Endothelial cell of umbilical vein (primary cell): Measurements from ENCODE around the gene GGNBP2. TPM values are rescaled to one million over a fixed set of nuclear protein-coding genes. Genes with fewer than 3 reads are reported as not detected.

Experiments used
- BruUV-seq: library from RNA; stranded (reverse); fragments of 400-500 nt; replicated peaks from 2 replicates; lab custom pipeline; 2021; lab: Mats Ljungman, UMichigan
- CTCF ChIA-PET: fragments of 300-600, 350-600 bp; sonication (Branson Sonifier 250); formaldehyde crosslinking; loops from one replicate; lab custom pipeline; 2021; ENCODE audit warnings: antibody characterized with exemption, inconsistent platforms; lab: Charles Lee
- POLR2A ChIA-PET: fragments of 300-600, 350-600 bp; sonication (Branson Sonifier 250); formaldehyde crosslinking; loops from one replicate; lab custom pipeline; 2021; ENCODE audit warnings: antibody characterized with exemption, inconsistent platforms; lab: Charles Lee
- DNase-seq: peaks from one replicate; pipeline ENCODE4 v3.0.0-alpha.2; 2011; ENCODE audit warnings: low read depth, low spot score
- FAIRE-seq: peaks from 2 replicates; lab custom pipeline; 2011; peaks lifted over from hg19 to GRCh38; lab: Jason Lieb, UNC
- H2AFZ ChIP-seq: 2 replicates; pipeline ENCODE4 v1.6.0; 2012; ENCODE audit warnings: low read depth, low read length, control low read depth, inconsistent platforms
- H3K27ac ChIP-seq: 2 replicates; pipeline ENCODE4 v1.5.1; 2011; ENCODE audit warnings: low read depth, mild to moderate bottlenecking, control low read depth, low read length, moderate library complexity; ENCODE audit not compliant: insufficient read depth
- H3K27me3 ChIP-seq, 2 experiments: 2 replicates each; pipeline versions ENCODE4 v1.6.0 to v1.6.1; 2011; ENCODE audit warnings: low read length in 2 of 2, mixed read lengths in 1 of 2; ENCODE audit not compliant: control insufficient read depth in 2 of 2, insufficient read depth in 2 of 2
- H3K36me3 ChIP-seq, 2 experiments: 2 replicates in 1 of 2; 3 replicates in 1 of 2; pipeline ENCODE4 v1.5.1; 2011; ENCODE audit warnings: low read length in 2 of 2, mild to moderate bottlenecking in 1 of 2, moderate library complexity in 1 of 2; ENCODE audit not compliant: control insufficient read depth in 2 of 2, insufficient read depth in 2 of 2; ENCODE audit errors: extremely low read depth in 1 of 2
- H3K4me1 ChIP-seq: 3 replicates; pipeline ENCODE4 v1.5.1; 2011; ENCODE audit warnings: mild to moderate bottlenecking, low read length; ENCODE audit not compliant: control insufficient read depth, insufficient read depth; ENCODE audit errors: extremely low read depth
- H3K4me2 ChIP-seq: 2 replicates; pipeline ENCODE4 v1.6.1; 2011; ENCODE audit warnings: low read length, control low read depth, mixed read lengths; ENCODE audit not compliant: insufficient read depth
- H3K4me3 ChIP-seq, 3 experiments: fragments of 200-600 bp in 1 of 3; sonication (generic), shearing (Covaris generic) in 1 of 3; replicated peaks in 1 of 3; 2 replicates each; pipeline ENCODE4 v1.5.1; 2011 to 2016; ENCODE audit warnings: control low read depth in 3 of 3, low read length in 3 of 3, mild to moderate bottlenecking in 2 of 3, inconsistent platforms in 1 of 3, low read depth in 1 of 3, moderate library complexity in 1 of 3; ENCODE audit not compliant: insufficient read depth in 1 of 3
- H3K79me2 ChIP-seq: 2 replicates; pipeline ENCODE4 v1.6.0; 2012; ENCODE audit warnings: low read length, inconsistent platforms; ENCODE audit not compliant: control insufficient read depth, insufficient read depth
- H3K9ac ChIP-seq: replicated peaks from 2 replicates; pipeline ENCODE3; 2011; ENCODE audit warnings: low read length, control low read depth; ENCODE audit not compliant: insufficient read depth; ENCODE audit errors: extremely low read depth
- H3K9me1 ChIP-seq: replicated peaks from 3 replicates; pipeline ENCODE4 v1.6.0; 2011; ENCODE audit warnings: mild to moderate bottlenecking, low read length; ENCODE audit not compliant: control insufficient read depth, insufficient read depth; ENCODE audit errors: extremely low read depth
- H3K9me3 ChIP-seq: replicated peaks from 2 replicates; pipeline ENCODE4 v1.5.1; 2012; ENCODE audit warnings: low read length, inconsistent platforms; ENCODE audit not compliant: control insufficient read depth, insufficient read depth
- H4K20me1 ChIP-seq: replicated peaks from 2 replicates; pipeline ENCODE3; 2011; ENCODE audit warnings: mild to moderate bottlenecking, low read length; ENCODE audit not compliant: control insufficient read depth, insufficient read depth; ENCODE audit errors: extremely low read depth
- EZH2 ChIP-seq: IDR thresholded peaks from 2 replicates; pipeline ENCODE4 v1.6.1; 2012; ENCODE audit warnings: borderline replicate concordance, low read depth, mild to moderate bottlenecking, moderate library complexity, low read length, inconsistent platforms; ENCODE audit not compliant: severe bottlenecking
- FOS ChIP-seq: IDR thresholded peaks from 2 replicates; pipeline ENCODE4 v1.6.1; 2011; ENCODE audit warnings: mild to moderate bottlenecking, low read length, moderate library complexity, borderline replicate concordance; ENCODE audit not compliant: insufficient read depth
- GATA2 ChIP-seq: IDR thresholded peaks from 2 replicates; pipeline ENCODE4 v1.7.0; 2011; ENCODE audit warnings: low read depth, mild to moderate bottlenecking, moderate library complexity, mixed read lengths, low read length; ENCODE audit not compliant: insufficient read length, insufficient read depth
- JUN ChIP-seq: IDR thresholded peaks from 2 replicates; pipeline ENCODE4 v1.6.1; 2011; ENCODE audit warnings: borderline replicate concordance, low read depth; ENCODE audit not compliant: insufficient read length, insufficient read depth
- MYC ChIP-seq: IDR thresholded peaks from one replicate; pipeline ENCODE4 v1.6.1; 2011; ENCODE audit warnings: mild to moderate bottlenecking, low read depth, low read length
- POLR2A ChIP-seq: IDR thresholded peaks from 2 replicates; pipeline ENCODE4 v1.6.1; 2012; ENCODE audit warnings: low read depth, mild to moderate bottlenecking, control low read depth, low read length
- POLR2AphosphoS5 ChIP-seq: IDR thresholded peaks from 2 replicates; pipeline ENCODE4 v1.6.1; 2012; ENCODE audit warnings: low read depth, mild to moderate bottlenecking, control low read depth, low read length, moderate library complexity; ENCODE audit not compliant: insufficient read depth
- dilution Hi-C: fragments of 300-500 bp; cut with MboI; formaldehyde crosslinking; loops from one replicate; pipeline ENCODE4 v1.15.0; 2019; ENCODE audit warnings: low sequenced_read_pairs; ENCODE audit not compliant: extremely low pct_ligation_motif_present
- intact Hi-C: fragments of 100-400 bp; cut with micrococcal nuclease; formaldehyde crosslinking; loops from one replicate; pipeline ENCODE4 v1.10.0; 2022
- polyA plus RNA-seq, 4 experiments: library from polyadenylated mRNA; depleted of rRNA in 3 of 4; stranded (reverse) in 3 of 4; unstranded in 1 of 4; fragments of >200 nt; gene quantifications; 2 replicates each; pipeline versions ENCODE4 v1.2.1 to v1.2.3, GENCODE V29; 2011 to 2012; ENCODE audit warnings: missing spikeins in 1 of 4
- total RNA-seq: library from RNA; stranded (reverse); gene quantifications from 2 replicates; pipeline ENCODE4 v1.2.3, GENCODE V29; 2021
- TF ChIP-seq, protein P1 (sequence below): IDR thresholded peaks from 2 replicates; pipeline ENCODE4 v1.6.1; 2011; ENCODE audit not compliant: insufficient read depth, insufficient read length
- TF ChIP-seq, protein P2 (sequence below), 2 donors: IDR thresholded peaks; 1 replicate in 1 of 2; 2 replicates in 1 of 2; pipeline ENCODE4 v1.5.1; 2011; ENCODE audit warnings: low read length in 2 of 2, mild to moderate bottlenecking in 2 of 2, moderate library complexity in 2 of 2, control low read depth in 1 of 2, inconsistent platforms in 1 of 2, low read depth in 1 of 2; ENCODE audit not compliant: insufficient read depth in 1 of 2; ENCODE audit errors: extremely low read depth in 1 of 2

The GGNBP2 gene
- total and polyA plus RNA-seq, 2 donors (not counting 3 experiments of a cell fraction or from before 2014, with no cell fraction given), result 52.6 to 77.6 TPM

DNA sequence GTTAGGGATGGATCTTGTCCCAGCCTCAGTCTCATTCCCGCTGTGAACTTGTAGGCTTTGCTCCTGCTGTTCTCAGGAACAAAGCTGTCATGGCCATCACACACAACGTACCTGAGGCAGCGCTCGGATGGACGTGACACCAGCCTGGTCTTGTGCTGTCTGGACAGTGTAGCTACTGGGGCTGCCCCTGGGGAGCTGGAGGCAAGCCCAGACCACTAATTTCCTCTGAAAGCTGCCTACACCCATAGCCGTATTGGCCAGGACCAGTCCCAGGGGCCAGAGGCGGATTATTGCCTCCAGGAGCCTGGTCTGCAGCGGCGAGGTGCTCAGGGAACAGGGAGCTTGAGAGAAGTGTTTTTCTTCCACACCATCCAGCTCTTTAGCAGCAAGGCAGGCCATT, 46.6 kb upstream of the GGNBP2 start:
- no peaks in the 10 kb centered on the region for H3K4me1 ChIP-seq
- CTCF ChIA-PET, result interaction anchor here (1.3 to 3.1 kb wide), 2 partner anchors 10 to 15 kb away, joined by 4 to 9 read pairs; no protein-coding TSS in a partner anchor
- H3K79me2 ChIP-seq, result no peaks in the 10 kb centered on the region
- no peaks in the 10 kb centered on the region for H3K9me3 ChIP-seq
- H3K27ac ChIP-seq, result no peak overlapping the region
- dilution Hi-C loops (no loop called here), intact Hi-C loops (no loop called here)
- POLR2A ChIA-PET, result no interaction called here
- no peak for TF ChIP-seq EZH2
- TF ChIP-seq FOS, result no peak
- no peak for TF ChIP-seq POLR2AphosphoS5
- TF ChIP-seq, protein P1, sequence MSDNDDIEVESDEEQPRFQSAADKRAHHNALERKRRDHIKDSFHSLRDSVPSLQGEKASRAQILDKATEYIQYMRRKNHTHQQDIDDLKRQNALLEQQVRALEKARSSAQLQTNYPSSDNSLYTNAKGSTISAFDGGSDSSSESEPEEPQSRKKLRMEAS, result no peak
- TF ChIP-seq POLR2A, result no peak
- TF ChIP-seq, protein P2, sequence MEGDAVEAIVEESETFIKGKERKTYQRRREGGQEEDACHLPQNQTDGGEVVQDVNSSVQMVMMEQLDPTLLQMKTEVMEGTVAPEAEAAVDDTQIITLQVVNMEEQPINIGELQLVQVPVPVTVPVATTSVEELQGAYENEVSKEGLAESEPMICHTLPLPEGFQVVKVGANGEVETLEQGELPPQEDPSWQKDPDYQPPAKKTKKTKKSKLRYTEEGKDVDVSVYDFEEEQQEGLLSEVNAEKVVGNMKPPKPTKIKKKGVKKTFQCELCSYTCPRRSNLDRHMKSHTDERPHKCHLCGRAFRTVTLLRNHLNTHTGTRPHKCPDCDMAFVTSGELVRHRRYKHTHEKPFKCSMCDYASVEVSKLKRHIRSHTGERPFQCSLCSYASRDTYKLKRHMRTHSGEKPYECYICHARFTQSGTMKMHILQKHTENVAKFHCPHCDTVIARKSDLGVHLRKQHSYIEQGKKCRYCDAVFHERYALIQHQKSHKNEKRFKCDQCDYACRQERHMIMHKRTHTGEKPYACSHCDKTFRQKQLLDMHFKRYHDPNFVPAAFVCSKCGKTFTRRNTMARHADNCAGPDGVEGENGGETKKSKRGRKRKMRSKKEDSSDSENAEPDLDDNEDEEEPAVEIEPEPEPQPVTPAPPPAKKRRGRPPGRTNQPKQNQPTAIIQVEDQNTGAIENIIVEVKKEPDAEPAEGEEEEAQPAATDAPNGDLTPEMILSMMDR (IDR thresholded peaks at IDR 0.05; ENCODE audit: extremely low read depth in 1 of 2, insufficient read depth in 1 of 2, low read depth in 1 of 2, low read length in 2 of 2), result no peak
- TF ChIP-seq JUN, result no peak
- no peak for TF ChIP-seq GATA2
- TF ChIP-seq MYC, result no peak
- no peaks in the 10 kb centered on the region for H4K20me1 ChIP-seq
- no peak overlapping the region for H3K4me3 ChIP-seq
- H3K36me3 ChIP-seq, result peaks cover 10 to 26% of the 10 kb centered on the region in 2 experiments
- no peaks in the 10 kb centered on the region for H3K27me3 ChIP-seq
- BruUV-seq, result no TSS peak
- no peak overlapping the region for H2AFZ ChIP-seq
- H3K9me1 ChIP-seq, result no peaks in the 10 kb centered on the region
- DNase-seq (no peak), FAIRE-seq (no peak)
- no peak overlapping the region for H3K9ac ChIP-seq
- no peak overlapping the region for H3K4me2 ChIP-seq
